ENCODE results near the gene ANKRD40.
"Not testable (repeated sequence)": the region's sequence is repeated elsewhere in the genome, so short reads cannot be mapped to it uniquely, and the experiment has no call there.

ANKRD40 gene

DNA sequence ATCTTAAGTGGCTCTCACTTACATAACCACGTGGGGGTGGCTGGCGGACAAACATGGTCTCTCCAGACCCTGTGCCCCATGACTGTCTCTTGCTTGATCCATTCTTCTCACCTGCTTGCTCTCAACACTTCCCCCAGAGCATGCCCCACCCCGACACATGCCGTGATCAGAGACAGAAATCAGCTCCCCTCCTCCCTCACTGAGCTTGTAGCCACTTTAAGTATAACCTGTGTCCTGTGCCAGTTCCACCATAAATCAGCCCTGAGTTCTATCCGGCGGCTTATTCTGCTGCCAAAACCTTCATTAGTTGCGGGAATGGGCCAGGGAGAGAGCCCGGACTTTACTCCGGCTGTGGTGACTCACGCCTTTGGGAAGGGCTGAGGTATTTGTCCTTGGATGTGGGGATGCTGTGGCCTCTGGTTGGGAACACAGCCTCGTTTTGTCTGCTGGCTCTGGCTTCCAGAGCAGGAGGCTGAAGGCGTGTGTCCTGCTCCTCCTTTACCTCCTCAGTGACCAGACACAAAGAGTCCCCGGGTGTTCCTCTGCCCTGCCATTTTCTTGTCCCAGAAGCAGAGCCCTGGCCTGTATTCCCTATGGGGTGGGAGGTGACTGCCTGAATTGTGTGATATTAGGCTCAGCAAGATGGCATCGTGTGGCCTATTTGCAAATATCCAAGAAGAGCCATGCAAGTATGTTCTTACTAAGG, 21.1 kb downstream of the ANKRD40 start:
- no peak for DNase-seq (ENCODE audit: low read depth in 2 of 2, low spot score in 1 of 2)

DNA sequence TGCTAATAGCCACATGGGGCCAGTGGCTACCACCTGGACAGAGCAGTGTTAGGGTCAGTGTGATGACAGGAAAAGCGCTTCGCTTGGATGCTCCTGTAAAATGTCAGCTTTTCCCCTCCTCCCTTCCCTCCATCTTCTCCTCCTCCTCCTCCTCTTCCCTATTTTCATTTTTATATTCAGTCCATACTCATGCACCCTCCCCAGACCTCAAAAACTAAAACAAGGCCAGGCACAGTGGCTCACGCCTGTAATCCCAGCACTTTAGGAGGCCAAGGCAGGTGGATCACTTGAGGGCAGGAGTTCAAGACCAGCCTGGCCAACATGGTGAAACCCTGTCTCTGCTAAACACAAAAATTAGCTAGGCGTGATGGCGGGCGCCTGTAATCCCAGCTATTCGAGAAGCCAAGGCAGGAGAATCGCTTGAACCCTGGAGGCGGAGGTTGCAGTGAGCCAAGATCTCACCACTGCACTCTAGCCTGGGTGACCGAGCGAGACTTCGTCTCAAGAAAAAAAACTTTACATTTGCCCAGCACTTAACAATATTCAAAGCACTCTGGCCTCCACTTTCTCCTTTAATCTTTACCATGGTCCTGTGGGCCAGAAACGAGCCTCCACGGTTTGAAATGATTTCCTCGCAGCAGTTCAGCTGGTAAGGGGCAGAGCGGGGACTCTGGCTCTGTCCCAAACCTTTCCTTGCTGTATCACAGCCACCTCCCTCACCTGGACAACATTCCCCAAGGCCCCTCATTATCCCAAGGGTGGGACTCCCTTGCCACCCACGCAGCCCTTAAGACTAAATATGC, 21.8 kb downstream of the ANKRD40 start:
- DNase-seq (ENCODE audit: low read depth in 2 of 2, low spot score in 1 of 2): no peak

DNA sequence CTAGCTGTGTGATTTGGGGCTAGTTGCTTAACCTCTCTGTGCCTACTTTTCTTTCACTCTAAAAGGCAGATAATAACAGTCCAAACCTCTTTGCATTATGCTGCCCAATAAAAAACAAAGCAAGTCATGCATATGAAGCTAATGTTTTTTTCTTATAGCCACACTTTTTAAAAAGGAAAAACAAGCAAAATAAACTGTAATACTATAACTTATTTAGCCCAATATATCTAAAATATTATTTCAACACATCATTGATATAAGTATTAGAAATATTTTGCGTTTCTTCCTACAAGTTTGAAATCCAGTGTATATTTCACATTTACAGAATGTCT, 22.4 kb downstream of the ANKRD40 start:
- no peak for DNase-seq (ENCODE audit: low read depth in 2 of 2, low spot score in 1 of 2)

DNA sequence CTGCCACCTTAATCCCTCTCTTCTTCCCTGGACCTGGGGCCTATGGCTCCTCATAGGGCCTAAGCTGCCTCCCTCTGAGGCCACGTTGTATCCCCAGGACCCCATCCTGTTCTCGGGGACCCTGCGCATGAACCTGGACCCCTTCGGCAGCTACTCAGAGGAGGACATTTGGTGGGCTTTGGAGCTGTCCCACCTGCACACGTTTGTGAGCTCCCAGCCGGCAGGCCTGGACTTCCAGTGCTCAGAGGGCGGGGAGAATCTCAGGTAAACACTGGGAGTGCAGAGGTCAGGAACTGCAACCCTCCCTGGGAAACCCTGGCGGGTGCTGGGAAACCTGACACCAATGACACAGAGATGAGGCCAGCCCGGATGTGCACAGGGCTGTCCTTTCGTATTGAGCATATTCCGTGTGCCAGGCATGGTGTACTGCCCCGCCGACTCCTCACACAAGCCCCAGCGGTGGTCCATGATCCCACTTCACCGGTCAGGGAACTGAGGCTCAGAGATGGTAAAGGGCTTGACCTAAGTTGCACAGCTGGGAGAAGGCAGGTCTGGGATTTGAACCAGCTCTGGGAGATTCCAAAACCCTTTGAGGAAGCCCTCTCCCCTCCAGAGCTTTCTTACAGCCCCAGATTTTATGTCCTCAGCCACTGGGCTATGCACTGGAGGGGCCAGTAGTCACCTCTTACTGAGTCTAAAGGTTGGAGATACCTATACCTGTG, 22.9 kb downstream of the ANKRD40 start:
- DNase-seq (ENCODE audit: low read depth in 2 of 2, low spot score in 1 of 2): no peak

DNA sequence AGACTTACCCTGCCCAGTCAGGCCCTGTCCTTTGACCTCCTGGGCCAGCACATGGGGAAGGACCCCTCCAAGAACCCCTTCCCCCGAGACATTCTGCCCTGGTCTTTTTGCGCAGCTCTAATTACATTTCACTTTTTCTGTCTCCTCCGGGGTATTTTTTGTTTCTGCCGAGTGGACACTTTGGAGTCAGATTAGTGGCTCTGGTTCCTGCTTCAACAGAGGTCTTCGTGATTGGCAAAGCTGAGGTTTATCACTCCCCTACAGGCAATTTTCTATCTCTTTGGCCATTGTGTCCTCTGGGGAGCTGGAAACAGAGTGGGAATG, 23.5 kb downstream of the ANKRD40 start:
- no peak for DNase-seq (ENCODE audit: low read depth in 2 of 2, low spot score in 1 of 2)

DNA sequence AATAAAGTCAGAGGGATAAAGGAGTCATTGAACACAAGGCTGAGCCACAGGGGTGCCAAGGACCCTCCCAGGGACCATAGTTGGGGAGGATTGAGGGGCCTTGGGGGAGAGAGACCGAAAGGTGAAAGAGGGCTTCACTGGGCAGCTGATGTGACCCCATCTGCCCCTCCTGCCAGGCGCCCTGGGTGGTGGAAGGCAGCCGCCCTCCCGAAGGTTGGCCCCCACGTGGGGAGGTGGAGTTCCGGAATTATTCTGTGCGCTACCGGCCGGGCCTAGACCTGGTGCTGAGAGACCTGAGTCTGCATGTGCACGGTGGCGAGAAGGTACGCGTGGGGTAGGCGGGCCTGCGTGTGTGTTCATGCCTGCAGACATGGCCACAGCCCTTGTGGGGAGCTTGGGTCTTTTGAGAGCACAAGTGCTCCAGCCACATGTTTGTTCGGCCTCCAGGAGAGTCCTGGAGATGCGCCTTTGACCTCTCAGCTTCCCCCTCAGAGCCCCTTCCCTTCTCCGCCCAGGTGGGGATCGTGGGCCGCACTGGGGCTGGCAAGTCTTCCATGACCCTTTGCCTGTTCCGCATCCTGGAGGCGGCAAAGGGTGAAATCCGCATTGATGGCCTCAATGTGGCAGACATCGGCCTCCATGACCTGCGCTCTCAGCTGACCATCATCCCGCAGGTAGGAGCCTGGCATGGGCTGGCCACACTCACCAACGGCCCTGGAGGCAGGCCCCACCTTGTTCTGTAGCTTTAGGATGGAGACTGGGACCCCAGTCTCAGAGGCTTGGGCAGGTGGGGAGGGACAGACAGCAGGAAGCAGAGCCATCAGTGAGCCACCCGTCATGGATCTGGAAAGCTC, 24.1 kb downstream of the ANKRD40 start:
- no peak for DNase-seq (ENCODE audit: low read depth in 2 of 2, low spot score in 1 of 2)

DNA sequence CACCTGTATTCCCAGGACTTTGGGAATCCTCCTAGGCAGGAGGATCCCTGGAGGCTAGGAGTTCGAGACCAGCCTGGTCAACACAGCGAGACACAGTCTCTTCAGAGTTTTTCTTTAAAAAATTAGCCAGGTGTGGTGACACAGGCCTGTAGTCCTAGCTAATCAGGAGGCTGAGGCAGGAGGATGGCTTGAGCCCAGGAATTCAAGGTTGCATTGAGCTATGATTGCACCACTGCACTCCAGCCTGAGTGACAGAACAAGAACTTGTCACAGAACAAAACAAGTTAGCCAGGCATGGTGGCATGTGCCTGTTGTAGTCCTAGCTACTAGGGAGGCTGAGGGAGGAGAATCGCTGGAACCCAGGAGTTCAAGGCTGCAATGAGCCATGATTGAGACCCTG, 24.8 kb downstream of the ANKRD40 start:
- DNase-seq (ENCODE audit: low read depth in 2 of 2, low spot score in 1 of 2): no peak

DNA sequence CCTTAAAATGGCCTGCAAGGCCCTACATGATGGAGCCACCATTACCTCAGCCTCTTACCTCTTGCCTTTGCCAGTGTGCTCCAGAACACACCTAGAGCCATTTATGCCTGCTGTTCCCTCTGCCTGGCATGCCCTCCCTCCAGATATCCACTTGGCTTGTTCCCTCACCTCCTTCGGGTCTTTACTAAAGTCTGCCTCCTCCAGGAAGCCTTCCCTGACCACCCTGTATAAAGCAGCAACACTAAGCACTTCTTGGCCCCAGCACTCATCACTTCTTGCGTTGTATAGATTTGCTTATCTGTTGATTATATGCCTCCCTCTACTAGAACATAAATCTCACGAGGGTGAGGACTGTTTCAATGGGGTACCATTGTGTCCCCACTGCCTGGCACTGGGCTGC, 25.3 kb downstream of the ANKRD40 start:
- DNase-seq (ENCODE audit: low read depth in 2 of 2, low spot score in 1 of 2): no peak

DNA sequence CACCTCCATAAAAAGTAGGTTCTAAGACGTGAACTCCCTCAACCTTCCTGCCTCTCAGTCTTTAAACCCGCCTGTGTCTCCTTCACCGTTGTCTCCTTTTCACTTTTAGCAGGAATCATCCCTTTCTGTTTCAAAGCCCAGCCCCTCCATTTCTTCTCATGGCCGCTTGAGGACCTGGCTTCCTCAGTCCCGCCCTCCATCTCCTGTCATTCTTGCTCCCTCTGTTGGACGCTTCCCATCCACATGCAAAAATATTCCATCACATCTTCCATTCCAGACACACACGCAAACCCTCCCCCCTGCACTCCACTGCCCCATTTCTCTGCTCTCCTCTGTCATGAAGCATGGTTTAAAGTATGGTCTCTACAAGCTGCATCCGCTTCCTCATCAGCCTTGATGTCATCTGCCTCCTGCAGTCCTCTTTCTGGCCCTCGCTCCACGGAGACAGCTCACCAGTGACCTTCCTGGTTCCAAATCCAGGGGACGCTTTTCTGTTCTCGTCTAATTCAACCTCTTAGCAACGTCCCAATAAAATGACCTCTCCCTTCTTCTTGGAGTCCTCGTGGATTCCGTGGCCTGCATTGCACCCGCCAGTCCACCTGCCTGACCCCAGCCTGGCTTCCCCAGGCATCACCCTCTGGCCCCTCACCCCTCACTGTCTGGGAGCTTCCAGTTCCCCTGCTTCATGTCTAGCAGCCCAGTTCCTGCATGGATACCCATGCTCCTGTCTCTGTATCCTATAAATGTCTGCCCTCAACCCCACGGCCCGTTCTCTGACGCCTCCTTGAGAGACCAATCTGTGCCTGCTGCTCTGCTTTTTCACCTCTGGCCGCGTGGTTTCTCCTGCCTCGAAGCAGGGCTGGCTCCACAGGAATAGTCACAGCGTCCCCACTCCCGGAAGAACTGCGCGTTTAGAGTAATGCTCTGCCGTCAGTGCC, 26.2 kb downstream of the ANKRD40 start:
- DNase-seq (ENCODE audit: low read depth in 2 of 2, low spot score in 1 of 2): no peak

DNA sequence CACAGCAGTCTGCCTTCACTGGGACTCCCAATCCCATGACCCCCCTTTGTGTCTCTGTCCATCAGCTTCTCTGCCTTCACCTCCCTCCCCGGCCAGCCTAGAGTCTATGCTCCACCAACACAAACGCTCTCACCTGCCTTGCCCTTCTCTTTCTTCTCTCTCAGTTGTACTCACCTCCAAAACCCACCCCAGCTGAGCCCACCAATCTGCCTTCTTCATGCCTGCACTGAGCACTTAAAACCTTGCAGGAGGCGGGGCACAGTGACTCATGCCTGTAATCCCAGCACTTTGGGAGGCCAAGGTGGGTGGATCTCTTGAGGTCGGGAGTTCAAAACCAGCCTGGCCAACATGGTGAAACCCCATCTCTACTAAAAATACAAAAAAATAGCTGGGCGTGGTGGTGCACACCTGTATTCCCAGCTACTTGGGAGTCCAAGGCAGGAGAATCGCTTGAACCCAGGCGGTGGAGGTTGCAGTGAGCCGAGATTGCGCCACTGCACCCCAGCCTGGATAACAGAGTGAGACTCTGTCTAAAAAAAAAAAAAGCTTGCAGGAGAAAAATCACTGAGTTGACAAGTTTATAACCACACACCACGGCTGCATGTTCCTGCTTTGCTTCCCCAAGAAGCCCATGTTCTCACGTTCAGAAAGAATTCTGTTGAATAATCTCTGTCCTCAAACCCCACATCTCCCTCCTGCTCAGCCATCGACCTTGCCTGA, 27.0 kb downstream of the ANKRD40 start:
- DNase-seq (ENCODE audit: low read depth in 2 of 2, low spot score in 1 of 2): not testable (repeated sequence)

DNA sequence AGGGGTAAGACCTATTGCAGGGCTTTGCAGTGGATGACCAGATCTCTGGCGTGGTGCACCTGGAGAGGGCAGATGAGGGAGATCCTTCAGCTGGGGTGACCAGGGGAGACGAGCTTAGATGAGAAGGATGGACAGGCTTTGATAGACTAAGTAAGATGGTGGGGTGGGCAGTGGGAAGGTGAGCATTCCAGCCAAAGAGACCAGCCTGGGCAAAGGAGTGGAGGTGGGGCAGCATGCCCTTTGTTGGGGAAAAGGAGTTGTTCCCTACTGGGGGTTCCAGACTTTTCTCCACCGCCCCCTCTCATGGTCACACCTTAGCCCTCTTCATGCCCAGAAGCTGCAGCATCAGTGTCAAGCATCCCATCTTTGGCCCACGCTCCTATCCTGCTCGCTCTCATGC, 27.6 kb downstream of the ANKRD40 start:
- DNase-seq (ENCODE audit: low read depth in 2 of 2, low spot score in 1 of 2): no peak

DNA sequence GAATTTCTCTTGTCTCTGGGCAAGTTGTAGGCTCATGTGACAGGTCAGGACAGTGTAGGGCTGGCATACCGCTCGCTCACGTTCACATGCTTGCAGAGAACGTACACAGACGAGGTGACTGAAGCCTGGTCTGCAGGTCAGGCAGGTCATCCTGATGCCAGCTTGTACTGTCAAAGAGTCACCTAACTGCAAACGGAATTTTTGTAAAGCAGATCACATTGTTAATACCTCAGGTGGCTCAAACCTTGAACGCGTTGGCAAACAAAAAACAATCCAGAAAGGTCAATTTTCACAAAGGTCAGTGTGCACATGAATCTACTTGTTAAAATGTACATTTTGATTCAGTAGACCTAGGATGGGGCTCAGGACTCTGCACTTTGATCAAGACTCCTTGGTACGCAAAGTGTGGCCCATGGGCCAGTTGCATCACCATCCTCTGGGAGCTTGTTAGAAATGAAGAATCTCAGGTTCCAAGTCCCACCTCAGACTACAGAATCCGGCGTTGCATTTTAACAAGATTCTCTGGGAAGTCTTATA, 28.6 kb downstream of the ANKRD40 start:
- DNase-seq (ENCODE audit: low read depth in 2 of 2, low spot score in 1 of 2): no peak

DNA sequence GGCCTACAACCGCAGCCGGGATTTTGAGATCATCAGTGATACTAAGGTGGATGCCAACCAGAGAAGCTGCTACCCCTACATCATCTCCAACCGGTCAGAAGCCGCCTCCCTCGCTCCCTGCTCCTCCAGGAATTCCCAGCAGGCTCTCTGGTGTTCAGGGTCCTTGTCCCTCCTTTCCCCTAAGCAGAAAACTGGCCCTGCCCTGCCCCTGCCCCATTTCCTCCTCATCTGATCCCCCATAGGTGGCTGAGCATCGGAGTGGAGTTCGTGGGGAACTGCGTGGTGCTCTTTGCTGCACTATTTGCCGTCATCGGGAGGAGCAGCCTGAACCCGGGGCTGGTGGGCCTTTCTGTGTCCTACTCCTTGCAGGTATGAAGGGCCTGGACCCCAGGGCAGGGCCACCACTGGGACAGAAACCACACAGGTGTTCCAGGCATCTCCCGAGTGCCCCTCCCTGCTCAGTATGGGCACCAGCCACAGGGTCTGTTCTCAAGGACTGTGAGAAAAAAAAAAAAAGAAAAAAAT, 29.8 kb downstream of the ANKRD40 start:
- no peak for DNase-seq (ENCODE audit: low read depth in 2 of 2, low spot score in 1 of 2)

DNA sequence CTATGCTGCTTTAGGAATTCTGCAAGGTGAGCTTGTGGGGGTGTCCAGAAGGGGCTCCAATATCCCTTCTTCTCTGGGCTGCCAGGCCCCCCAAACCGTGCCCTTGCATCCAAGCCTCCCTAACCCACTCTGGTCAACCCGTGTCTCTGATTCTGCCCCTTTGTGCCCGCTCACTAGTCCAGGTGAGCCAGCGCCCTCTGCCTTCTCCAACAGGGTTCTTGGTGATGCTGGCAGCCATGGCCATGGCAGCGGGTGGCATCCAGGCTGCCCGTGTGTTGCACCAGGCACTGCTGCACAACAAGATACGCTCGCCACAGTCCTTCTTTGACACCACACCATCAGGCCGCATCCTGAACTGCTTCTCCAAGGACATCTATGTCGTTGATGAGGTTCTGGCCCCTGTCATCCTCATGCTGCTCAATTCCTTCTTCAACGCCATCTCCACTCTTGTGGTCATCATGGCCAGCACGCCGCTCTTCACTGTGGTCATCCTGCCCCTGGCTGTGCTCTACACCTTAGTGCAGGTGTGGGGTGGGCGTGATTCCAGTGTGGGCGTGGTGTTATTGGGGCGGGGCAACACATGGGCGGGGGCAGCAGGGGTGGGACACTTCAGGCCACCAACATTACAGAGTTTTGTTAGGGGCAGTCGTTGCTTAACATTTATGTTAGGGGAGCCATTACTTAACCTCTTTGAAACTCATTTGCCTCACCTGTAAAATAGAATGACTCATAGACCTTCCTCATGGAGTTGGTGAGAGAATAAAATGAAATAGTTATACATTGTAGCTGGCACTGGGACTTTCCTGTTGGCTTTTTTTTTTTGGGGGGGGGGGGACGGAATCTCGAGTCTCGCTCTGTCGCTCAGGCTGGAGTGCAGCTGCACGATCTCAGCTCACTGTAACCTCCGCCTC, 31.4 kb downstream of the ANKRD40 start:
- no peak for DNase-seq (ENCODE audit: low read depth in 2 of 2, low spot score in 1 of 2)

DNA sequence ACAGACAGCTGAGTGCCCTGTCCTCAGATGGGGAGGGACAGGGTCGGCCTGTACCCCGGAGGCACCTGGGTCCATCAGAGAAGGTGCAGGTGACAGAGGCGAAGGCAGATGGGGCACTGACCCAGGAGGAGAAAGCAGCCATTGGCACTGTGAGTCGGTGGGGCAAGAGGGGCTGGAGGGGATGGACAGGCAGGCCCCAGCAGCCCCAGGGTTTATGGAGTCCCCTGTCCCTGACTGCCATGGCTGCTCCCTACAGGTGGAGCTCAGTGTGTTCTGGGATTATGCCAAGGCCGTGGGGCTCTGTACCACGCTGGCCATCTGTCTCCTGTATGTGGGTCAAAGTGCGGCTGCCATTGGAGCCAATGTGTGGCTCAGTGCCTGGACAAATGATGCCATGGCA, 32.1 kb downstream of the ANKRD40 start:
- no peak for DNase-seq (ENCODE audit: low read depth in 2 of 2, low spot score in 1 of 2)

DNA sequence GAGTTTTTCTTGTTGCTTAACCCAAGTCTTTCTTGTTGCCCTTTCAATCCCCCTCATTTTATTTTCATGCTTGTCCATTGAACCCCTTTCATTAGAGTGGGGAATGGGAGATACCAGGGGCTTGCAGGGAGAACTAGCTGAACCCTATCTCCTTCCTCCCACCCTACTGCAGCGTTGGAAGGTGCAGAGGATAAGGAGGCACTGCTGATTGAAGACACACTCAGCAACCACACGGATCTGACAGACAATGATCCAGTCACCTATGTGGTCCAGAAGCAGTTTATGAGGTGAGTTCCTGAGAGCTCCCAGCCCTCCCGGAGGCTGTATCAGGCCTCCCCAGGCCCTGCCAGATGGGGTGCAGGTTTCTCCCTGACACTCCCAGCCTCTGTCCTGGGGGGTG, 32.5 kb downstream of the ANKRD40 start:
- no peak for DNase-seq (ENCODE audit: low read depth in 2 of 2, low spot score in 1 of 2)

DNA sequence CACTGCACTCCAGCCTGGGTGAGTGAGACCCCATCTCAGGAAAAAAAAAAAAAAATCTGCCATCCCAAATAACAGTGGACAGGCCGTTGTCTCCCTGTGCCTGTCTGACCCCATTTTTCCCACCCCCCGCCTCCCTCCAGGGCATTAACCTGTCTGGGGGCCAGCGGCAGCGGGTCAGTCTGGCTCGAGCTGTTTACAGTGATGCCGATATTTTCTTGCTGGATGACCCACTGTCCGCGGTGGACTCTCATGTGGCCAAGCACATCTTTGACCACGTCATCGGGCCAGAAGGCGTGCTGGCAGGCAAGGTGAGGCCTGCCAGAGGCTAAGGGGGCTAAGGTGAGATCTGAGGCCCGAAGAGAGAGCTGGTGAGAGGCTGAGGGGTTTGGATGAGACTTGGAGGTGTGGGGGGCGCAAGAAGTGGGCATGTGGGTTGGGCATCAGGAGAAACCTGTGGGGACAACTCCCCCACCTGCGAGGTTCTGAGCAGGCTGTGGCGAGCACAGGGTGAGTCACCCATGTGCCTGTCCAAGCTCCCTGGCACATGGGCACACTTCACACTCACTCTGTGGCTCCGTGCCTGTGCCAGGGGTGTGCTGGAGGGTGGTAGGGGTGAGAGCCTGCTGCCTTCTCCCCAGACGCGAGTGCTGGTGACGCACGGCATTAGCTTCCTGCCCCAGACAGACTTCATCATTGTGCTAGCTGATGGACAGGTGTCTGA, 34.7 kb downstream of the ANKRD40 start:
- DNase-seq (ENCODE audit: low read depth in 2 of 2, low spot score in 1 of 2): no peak

DNA sequence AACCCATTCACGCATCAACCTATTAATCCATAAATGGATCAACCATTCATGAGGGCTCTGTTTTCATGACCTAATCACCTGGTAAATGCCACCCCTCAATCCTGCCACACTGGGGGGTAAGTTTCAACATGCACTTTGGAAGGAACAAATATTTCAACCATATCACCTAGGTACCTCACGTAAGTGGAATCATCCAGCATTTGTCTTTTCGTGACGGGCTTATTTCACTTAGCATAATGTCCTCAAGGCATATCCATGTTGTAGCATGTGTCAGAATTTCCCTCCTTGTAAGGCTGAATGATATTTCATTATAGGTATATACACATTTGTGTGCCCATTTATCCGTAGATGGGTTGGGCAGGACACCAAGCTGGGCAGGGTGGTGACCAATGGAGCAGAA, 35.6 kb downstream of the ANKRD40 start:
- DNase-seq (ENCODE audit: low read depth in 2 of 2, low spot score in 1 of 2): no peak
